Fibroblast of skin of scalp (primary cell): Measurements from ENCODE around the gene SLC7A8.

Source experiments
- DNase-seq: peaks from one replicate; pipeline ENCODE4 v3.0.0-alpha.2; 2013

The SLC7A8 gene

GRCh38 chr14:23154964-23155587 is 28.4 kb downstream of the SLC7A8 start:
- peak; percentile 88 for DNase-seq

GRCh38 chr14:23153851-23154796 is 29.3 kb downstream of the SLC7A8 start:
- DNase-seq = peak; percentile 86

- no peak for DNase-seq
Observed at GRCh38 chr14:23151342-23151741, 32.1 kb downstream of the SLC7A8 start.

GRCh38 chr14:23149745-23150144 is 33.7 kb downstream of the SLC7A8 start:
- DNase-seq = no peak

GRCh38 chr14:23148591-23149249 is 34.7 kb downstream of the SLC7A8 start:
- DNase-seq = peak; percentile 54

GRCh38 chr14:23147676-23148075 is 35.8 kb downstream of the SLC7A8 start:
- DNase-seq = no peak

GRCh38 chr14:23146980-23147379 is 36.5 kb downstream of the SLC7A8 start:
- DNase-seq = no peak

GRCh38 chr14:23146351-23146910 is 37.0 kb downstream of the SLC7A8 start:
- no peak for DNase-seq

- no peak for DNase-seq
Observed at GRCh38 chr14:23145794-23146350, 37.6 kb downstream of the SLC7A8 start.

GRCh38 chr14:23143911-23144310 is 39.5 kb downstream of the SLC7A8 start:
- DNase-seq = no peak

- DNase-seq = no peak
Observed at GRCh38 chr14:23142826-23143225, 40.6 kb downstream of the SLC7A8 start.

- peak; percentile 23 for DNase-seq
Observed at GRCh38 chr14:23141706-23142444, 41.6 kb downstream of the SLC7A8 start.

- no peak for DNase-seq
Observed at GRCh38 chr14:23140371-23140770, 43.1 kb downstream of the SLC7A8 start.

- no peak for DNase-seq
Observed at GRCh38 chr14:23139874-23140273, 43.6 kb downstream of the SLC7A8 start.

GRCh38 chr14:23137813-23138535 is 45.5 kb downstream of the SLC7A8 start:
- DNase-seq = no peak

- no peak for DNase-seq
Observed at GRCh38 chr14:23137192-23137812, 46.2 kb downstream of the SLC7A8 start.

GRCh38 chr14:23136566-23137133 is 46.8 kb downstream of the SLC7A8 start:
- no peak for DNase-seq

GRCh38 chr14:23132970-23133369 is 50.5 kb downstream of the SLC7A8 start:
- DNase-seq = no peak

GRCh38 chr14:23131482-23131881 is 52.0 kb downstream of the SLC7A8 start:
- DNase-seq = no peak

GRCh38 chr14:23130871-23131270 is 52.6 kb downstream of the SLC7A8 start:
- DNase-seq = no peak
